ENCODE measurements around the gene VWA7. TPM values are rescaled to one million over a fixed set of nuclear protein-coding genes. Genes with fewer than 3 reads are reported as not detected.

The VWA7 gene
- polyA plus RNA-seq, 1 experiment: 0.29 TPM

GRCh38 chr6:31760790-31761189, 16.3 kb downstream of the VWA7 start:
- no peaks in the 10 kb centered on the region; the same call in 1 of the 2 replicates for H3K36me3 ChIP-seq (ENCODE audit: control insufficient read depth, insufficient read depth, low read length)

GRCh38 chr6:31758281-31758680, 18.8 kb downstream of the VWA7 start:
- Histone ChIP-seq H3K27me3 (ENCODE audit: control insufficient read depth, insufficient read depth, low read length) (no peaks in the 10 kb centered on the region), H3K36me3 (ENCODE audit: control insufficient read depth, insufficient read depth, low read length) (no peaks in the 10 kb centered on the region; the same call in 1 of the 2 replicates), H3K4me3 (ENCODE audit: low read depth, low read length) (no peak overlapping the region)
- TF ChIP-seq CTCF (IDR thresholded peaks at IDR 0.05; ENCODE audit: insufficient read depth, low read depth, low read length): no peak
- ChIA-PET POLR2A (no interaction called here), CTCF (interaction anchor here (1.4 to 3.1 kb wide), 3 partner anchors 11 to 72 kb away, joined by 4 to 12 read pairs (median 7); no protein-coding TSS in a partner anchor)
- DNase-seq (ENCODE audit: low read depth): no peak

More at GRCh38 chr6:31760790-31761189, 16.3 kb downstream of the VWA7 start:
- no peaks in the 10 kb centered on the region for H3K27me3 ChIP-seq (ENCODE audit: control insufficient read depth, insufficient read depth, low read length)
- TF ChIP-seq CTCF (IDR thresholded peaks at IDR 0.05; ENCODE audit: insufficient read depth, low read depth, low read length): no peak
- ChIA-PET CTCF (interaction anchor here (3.1 kb wide), 1 partner anchor 9 kb away, joined by 12 read pairs; no protein-coding TSS in a partner anchor), POLR2A (no interaction called here)
- DNase-seq (ENCODE audit: low read depth): no peak
- no peak overlapping the region for H3K4me3 ChIP-seq (ENCODE audit: low read depth, low read length)

GRCh38 chr6:31752739-31753319, 24.3 kb downstream of the VWA7 start:
- H3K36me3 ChIP-seq (ENCODE audit: control insufficient read depth, insufficient read depth, low read length): no peaks in the 10 kb centered on the region
- no peak for TF ChIP-seq CTCF (IDR thresholded peaks at IDR 0.05; ENCODE audit: insufficient read depth, low read depth, low read length)
- CTCF ChIA-PET: interaction anchor here (0.7 kb wide), 2 partner anchors 9 to 17 kb away, joined by 3 to 4 read pairs; no protein-coding TSS in a partner anchor
- H3K27me3 ChIP-seq (ENCODE audit: control insufficient read depth, insufficient read depth, low read length): no peaks in the 10 kb centered on the region
- no peak overlapping the region for H3K4me3 ChIP-seq (ENCODE audit: low read depth, low read length)
- POLR2A ChIA-PET: no interaction called here
- no peak for DNase-seq (ENCODE audit: low read depth)

- Histone ChIP-seq H3K36me3 (ENCODE audit: control insufficient read depth, insufficient read depth, low read length) (no peaks in the 10 kb centered on the region), H3K4me3 (ENCODE audit: low read depth, low read length) (no peak overlapping the region), H3K27me3 (ENCODE audit: control insufficient read depth, insufficient read depth, low read length) (no peaks in the 10 kb centered on the region)
- ChIA-PET POLR2A (no interaction called here), CTCF (interaction anchor here (0.6 to 1.3 kb wide), 3 partner anchors 19 to 61 kb away, joined by 3 to 4 read pairs (median 3); no protein-coding TSS in a partner anchor)
- DNase-seq (ENCODE audit: low read depth): no peak
- no peak for TF ChIP-seq CTCF (IDR thresholded peaks at IDR 0.05; ENCODE audit: insufficient read depth, low read depth, low read length)
Measured at GRCh38 chr6:31750411-31751022, 26.6 kb downstream of the VWA7 start.

- H3K27me3 ChIP-seq (ENCODE audit: control insufficient read depth, insufficient read depth, low read length): no peaks in the 10 kb centered on the region
- POLR2A ChIA-PET: no interaction called here
Measured at GRCh38 chr6:31749301-31750036, 27.7 kb downstream of the VWA7 start.

More at GRCh38 chr6:31749301-31750036, 27.7 kb downstream of the VWA7 start:
- no peak for DNase-seq (ENCODE audit: low read depth)
- CTCF ChIA-PET: interaction anchor here (1.0 to 1.3 kb wide), 2 partner anchors 20 to 24 kb away, joined by 3 to 4 read pairs; no protein-coding TSS in a partner anchor
- TF ChIP-seq CTCF (IDR thresholded peaks at IDR 0.05; ENCODE audit: insufficient read depth, low read depth, low read length): no peak
- H3K4me3 ChIP-seq (ENCODE audit: low read depth, low read length): no peak overlapping the region
- H3K36me3 ChIP-seq (ENCODE audit: control insufficient read depth, insufficient read depth, low read length): no peaks in the 10 kb centered on the region

Measured in BJ (cell line).